SU-DHL-6 (cell line): ENCODE results near the gene S100PBP.

Source experiments
- CTCF ChIP-seq: fragments of 200-600 bp; sonication (generic); IDR thresholded peaks from one replicate; pipeline ENCODE4 v1.5.1; 2017; ENCODE audit warnings: antibody characterized with exemption, mild to moderate bottlenecking, low read length, moderate library complexity; ENCODE audit not compliant: insufficient read depth, poor library complexity, severe bottlenecking
- EZH2phosphoT487 ChIP-seq: fragments of 200-600 bp; sonication (generic), shearing (Covaris generic); conservative IDR thresholded peaks from 2 replicates; pipeline ENCODE4 v1.6.1; 2018; ENCODE audit warnings: mild to moderate bottlenecking, antibody characterized with exemption, low read length, moderate library complexity, mixed read lengths

GRCh38 chr1:32825181-32825580 is 7.7 kb downstream of the S100PBP start:
- no peak for TF ChIP-seq CTCF
- no peak for TF ChIP-seq EZH2phosphoT487
